Frontal cortex (tissue), 4 donors: ENCODE data around the gene LPAR1. TPM values are rescaled to one million over a fixed set of nuclear protein-coding genes. Genes with fewer than 3 reads are reported as not detected.

ENCODE experiments used
- DNase-seq, 2 donors: peaks; one replicate each; pipeline ENCODE4 v3.0.0; 2012; ENCODE audit warnings: low spot score in 2 of 2
- FAIRE-seq: peaks from 2 replicates; lab custom pipeline; 2012; peaks lifted over from hg19 to GRCh38; lab: Jason Lieb, UNC
- total RNA-seq: library from RNA; depleted of rRNA; stranded (reverse); fragments of >200 nt; gene quantifications from one replicate; pipeline ENCODE4 v1.2.3, GENCODE V29; 2014
- donor health status: control.
- donor health status: control.
- donor health status: control.

The LPAR1 gene
- total RNA-seq, 1 donor from 2014 or later = 24.5 TPM

- DNase-seq (no peak), FAIRE-seq (no peak)
Measured at GRCh38 chr9:110971234-110971633, 67.0 kb downstream of the LPAR1 start.

GRCh38 chr9:110969971-110970386, 68.3 kb downstream of the LPAR1 start:
- no peak for FAIRE-seq
- DNase-seq = no peak

- DNase-seq (no peak), FAIRE-seq (no peak)
Measured at GRCh38 chr9:110968096-110968495, 70.2 kb downstream of the LPAR1 start.

GRCh38 chr9:110967196-110967595, 71.1 kb downstream of the LPAR1 start:
- FAIRE-seq (peak; percentile 95), DNase-seq (peak in 1 of 2 donors; percentile 19)

GRCh38 chr9:110960288-110960687, 78.0 kb downstream of the LPAR1 start:
- FAIRE-seq (no peak), DNase-seq (no peak)

- DNase-seq (no peak), FAIRE-seq (no peak)
Measured at GRCh38 chr9:110958847-110959246, 79.4 kb downstream of the LPAR1 start.

GRCh38 chr9:110954822-110955291, 83.4 kb downstream of the LPAR1 start:
- no peak for DNase-seq
- peak; percentile 49 for FAIRE-seq

GRCh38 chr9:110952540-110952859, 85.8 kb downstream of the LPAR1 start:
- DNase-seq = no peak
- FAIRE-seq = no peak

GRCh38 chr9:110951805-110952539, 86.3 kb downstream of the LPAR1 start:
- FAIRE-seq (no peak), DNase-seq (no peak)

- FAIRE-seq (no peak), DNase-seq (no peak)
Measured at GRCh38 chr9:110950041-110950645, 88.1 kb downstream of the LPAR1 start.

GRCh38 chr9:110949081-110949480, 89.2 kb downstream of the LPAR1 start:
- FAIRE-seq = no peak
- no peak for DNase-seq

- FAIRE-seq (no peak), DNase-seq (no peak)
Measured at GRCh38 chr9:110947491-110948044, 90.7 kb downstream of the LPAR1 start.

GRCh38 chr9:110942522-110942921, 95.7 kb downstream of the LPAR1 start:
- DNase-seq = no peak
- FAIRE-seq = no peak

- no peak for FAIRE-seq
Measured at GRCh38 chr9:110940951-110941557, 97.2 kb downstream of the LPAR1 start.

GRCh38 chr9:110939573-110939972, 98.7 kb downstream of the LPAR1 start:
- DNase-seq = no peak
- FAIRE-seq = no peak

More at GRCh38 chr9:110940951-110941557, 97.2 kb downstream of the LPAR1 start:
- DNase-seq = no peak

- FAIRE-seq (no peak), DNase-seq (no peak)
Measured at GRCh38 chr9:110939047-110939446, 99.2 kb downstream of the LPAR1 start.

- no peak for FAIRE-seq
- no peak for DNase-seq
Measured at GRCh38 chr9:110938242-110938641, 100.0 kb downstream of the LPAR1 start.

- FAIRE-seq (no peak), DNase-seq (no peak)
Measured at GRCh38 chr9:110936719-110937452, 101.4 kb downstream of the LPAR1 start.

GRCh38 chr9:110936237-110936636, 102.0 kb downstream of the LPAR1 start:
- DNase-seq (no peak), FAIRE-seq (no peak)

GRCh38 chr9:110935829-110936228, 102.4 kb downstream of the LPAR1 start:
- DNase-seq (no peak), FAIRE-seq (no peak)
